HG03108 (cell line): ENCODE results near the gene CLC.
"Not testable (repeated sequence)": the region's sequence is repeated elsewhere in the genome, so short reads cannot be mapped to it uniquely, and the experiment has no call there.

Experiments
- ATAC-seq: cut with Tn5 transposase; IDR thresholded peaks from one replicate; pipeline ENCODE4 v1.9.1; 2021; ENCODE audit warnings: moderate library complexity; ENCODE audit not compliant: unreplicated experiment

Gene CLC

GRCh38 chr19:39737891-39738290, at the start of gene CLC:
Gene CLC (minus strand): TSS chr19:39738029. CDS start chr19:39737952, 77 bp downstream.
- no peak for ATAC-seq

DNA sequence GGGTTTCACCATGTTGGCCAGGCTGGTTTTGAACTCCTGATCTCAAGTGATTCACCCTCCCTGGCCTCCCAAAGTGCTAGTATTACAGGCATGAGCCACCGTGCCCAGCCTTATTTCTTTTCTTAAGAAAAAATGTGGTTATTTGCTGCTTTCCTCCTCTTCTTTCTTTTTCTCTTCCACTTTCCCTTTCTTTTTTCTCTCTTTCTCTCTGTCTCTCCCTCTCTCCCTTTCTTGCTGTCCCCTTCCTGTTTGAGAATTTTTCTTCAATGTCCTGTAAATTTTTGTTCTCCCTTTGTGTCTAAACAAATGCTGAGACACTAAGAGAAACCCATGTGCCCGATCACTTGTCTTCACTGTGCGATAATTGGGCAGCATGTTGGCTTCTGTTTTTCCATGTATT, 43.1 kb upstream of the CLC start:
- no peak for ATAC-seq

DNA sequence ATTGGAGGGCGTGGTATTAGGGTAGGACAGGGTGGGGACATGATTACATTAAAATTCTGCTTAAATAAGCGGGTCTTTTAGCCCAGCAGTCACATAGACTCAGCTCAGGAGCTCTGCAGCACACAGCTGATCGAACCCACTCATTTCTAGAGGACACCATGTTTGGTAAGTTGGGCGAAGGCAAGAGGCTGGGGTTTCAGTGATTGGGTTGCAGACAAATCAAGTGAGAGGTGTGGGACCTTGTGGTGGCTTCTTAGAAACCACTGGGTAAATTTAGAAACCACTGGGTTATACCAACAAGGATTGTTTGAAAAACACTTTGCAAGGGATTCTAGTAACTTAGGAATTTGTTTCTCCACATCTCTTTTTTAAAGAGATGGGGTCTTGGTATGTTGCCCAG, 40.9 kb upstream of the CLC start, which contains the start of gene LEUTX:
TSS of gene LEUTX (plus strand) at position 92 of the 400 bp plus-strand sequence. CDS start at position 159, 67 bp downstream.
- no peak for ATAC-seq

- no peak for ATAC-seq
Measured at GRCh38 chr19:39768786-39769185, 31.0 kb upstream of the CLC start.

DNA sequence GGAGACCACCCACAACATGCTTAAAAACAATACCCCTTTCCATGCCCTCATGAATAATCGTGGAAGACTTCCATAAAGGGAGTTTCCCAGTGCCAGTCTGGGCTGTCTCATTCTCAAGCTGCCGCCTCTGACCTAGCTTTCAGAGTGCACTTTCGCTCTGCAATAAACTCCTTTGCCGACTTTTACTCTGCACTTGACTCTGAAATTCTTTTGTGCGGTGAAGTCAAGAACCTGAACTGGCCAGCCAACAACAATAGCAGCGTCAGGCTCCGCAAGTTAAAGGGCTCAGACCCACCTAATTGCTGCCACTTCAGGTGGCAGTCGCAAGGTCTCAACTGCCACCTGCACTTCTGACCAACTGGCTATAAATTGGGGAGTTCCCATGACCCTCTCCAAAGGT, 30.5 kb upstream of the CLC start:
- ATAC-seq: no peak

- no peak for ATAC-seq
Measured at GRCh38 chr19:39765091-39766076, 27.6 kb upstream of the CLC start.

GRCh38 chr19:39761851-39762250, 24.0 kb upstream of the CLC start:
- not testable (repeated sequence) for ATAC-seq

GRCh38 chr19:39759457-39760184, 21.8 kb upstream of the CLC start:
- no peak for ATAC-seq

GRCh38 chr19:39754971-39755370, 17.1 kb upstream of the CLC start:
- ATAC-seq: no peak

DNA sequence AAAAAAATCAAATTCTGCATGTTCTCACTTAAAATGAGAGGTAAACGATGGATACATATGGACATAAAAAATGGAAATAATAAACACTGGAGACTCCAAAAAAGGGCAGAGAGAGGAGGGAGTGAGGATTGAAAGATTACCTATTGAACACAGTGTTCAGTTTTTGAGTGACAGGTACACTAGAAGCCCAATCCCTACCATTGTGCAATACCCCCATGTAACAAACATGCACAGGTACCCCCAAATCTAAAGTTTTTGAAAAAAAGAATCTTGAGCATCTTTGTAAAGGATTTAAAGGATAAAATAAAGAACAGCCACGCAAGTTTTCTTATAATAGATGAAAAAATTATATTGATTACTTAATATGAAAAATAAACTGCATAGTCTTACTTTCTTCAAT, 16.7 kb upstream of the CLC start:
- no peak for ATAC-seq

DNA sequence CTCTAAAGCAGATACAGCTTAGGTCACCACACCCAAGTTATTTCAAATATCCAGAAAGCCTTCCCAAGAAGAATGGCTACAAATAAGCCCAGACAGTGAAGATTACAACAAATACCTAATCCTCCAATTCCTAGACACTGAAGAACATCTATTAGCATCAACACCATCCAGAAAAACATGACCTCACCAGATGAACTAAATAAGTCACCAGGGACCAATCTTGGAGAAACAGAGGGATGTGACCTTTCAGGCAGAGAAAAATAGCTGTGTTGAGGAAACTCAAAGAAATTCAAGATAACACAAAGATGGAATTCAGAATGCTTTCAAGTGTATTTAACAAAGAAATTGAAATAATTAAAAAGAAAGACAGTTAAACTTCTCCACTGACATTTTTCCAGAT, 15.0 kb upstream of the CLC start:
- no peak for ATAC-seq

- ATAC-seq: no peak
Measured at GRCh38 chr19:39752390-39752789, 14.6 kb upstream of the CLC start.

GRCh38 chr19:39749981-39750380, 12.2 kb upstream of the CLC start:
- ATAC-seq: no peak

DNA sequence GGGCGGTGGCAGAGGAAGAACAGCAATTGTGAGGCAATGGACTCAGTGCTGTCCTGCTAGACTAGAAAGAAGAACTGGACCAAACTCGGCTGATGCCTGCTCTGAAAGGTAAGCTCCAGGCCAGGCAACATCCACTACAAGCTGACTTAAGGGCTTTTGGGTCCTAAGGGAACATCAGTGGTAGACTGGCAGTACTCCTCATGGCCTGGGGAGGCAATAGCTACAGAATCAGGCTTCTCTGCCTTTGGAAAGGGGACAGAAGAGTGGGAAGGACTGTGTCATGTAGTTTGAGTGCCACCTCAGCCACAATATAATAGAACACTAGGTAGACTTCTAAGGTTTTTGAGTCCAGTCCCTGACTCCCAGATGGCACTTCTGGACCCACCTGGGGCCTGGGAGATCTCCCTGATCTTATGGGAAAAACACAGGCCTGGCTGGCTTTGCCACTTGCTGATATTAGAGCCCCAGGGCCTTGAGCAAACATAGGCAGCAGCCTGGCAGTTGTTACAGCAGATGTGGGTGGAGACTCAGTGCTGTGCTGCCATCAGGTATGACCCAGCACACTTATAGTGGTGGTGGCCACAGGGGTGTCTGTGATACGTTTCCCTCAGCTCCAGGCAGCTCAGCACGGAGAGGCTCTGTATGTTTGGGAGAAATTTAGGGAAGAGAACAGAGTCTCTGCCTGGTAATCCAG, 9.2 kb upstream of the CLC start:
- no peak for ATAC-seq

DNA sequence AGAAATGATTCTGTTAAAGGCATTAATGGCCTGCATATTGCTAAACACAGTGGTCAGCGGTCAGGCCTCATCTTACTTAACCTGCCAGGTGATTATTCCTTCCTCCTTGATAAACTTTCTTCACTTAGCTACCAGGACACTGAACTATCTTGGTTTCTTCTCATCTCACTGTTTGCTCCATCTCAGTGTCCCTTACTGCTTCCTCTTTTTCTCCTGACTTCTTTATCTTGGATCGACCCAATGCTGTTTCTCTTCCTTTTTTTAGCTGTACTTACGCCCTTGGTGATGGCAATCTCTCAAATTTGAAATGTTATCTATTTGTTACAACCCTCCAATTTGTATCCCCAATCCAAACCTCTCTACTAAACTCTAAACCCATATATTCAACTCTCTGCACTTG, 7.8 kb upstream of the CLC start:
- no peak for ATAC-seq

GRCh38 chr19:39740395-39740794, 2.6 kb upstream of the CLC start:
- no peak for ATAC-seq

- no peak for ATAC-seq
Measured at GRCh38 chr19:39738814-39739213, 985 bp upstream of the CLC start.

DNA sequence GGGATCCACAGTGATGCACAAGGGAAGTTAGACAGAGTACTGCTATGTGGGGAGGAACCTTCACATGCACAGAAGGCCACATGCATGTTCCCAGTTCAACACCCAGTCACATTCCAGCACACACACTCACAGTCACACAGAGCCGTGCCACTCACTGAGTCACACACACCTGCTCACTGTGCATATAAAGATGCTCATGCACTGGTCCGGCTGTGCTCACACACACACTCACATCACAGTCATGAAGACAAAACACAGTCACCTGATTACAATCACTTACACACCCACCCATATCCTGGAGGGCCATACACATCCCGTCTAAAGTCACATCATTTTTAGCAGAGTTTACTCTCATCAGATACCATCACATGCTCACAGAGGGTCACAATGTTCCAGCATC, 478 bp downstream of the CLC start:
- no peak for ATAC-seq

DNA sequence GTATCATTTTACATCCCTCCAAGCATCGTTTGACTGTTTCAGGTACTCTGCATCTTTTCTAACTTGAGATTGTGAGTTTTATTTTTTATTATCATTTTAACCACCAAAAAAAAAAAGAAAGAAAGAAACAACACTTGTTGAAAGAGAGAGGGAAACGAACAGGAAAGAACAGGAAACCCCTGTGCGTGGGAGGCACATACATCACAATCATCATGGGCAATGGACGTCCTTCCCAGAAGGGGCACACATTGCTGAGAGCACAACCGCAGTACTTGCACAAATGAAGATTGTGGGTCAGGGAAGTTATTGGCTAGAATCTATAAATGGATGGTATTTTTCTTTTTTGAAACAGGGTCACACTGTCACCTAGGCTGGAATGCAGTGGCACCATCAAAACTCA, 1.7 kb downstream of the CLC start:
- no peak for ATAC-seq

- ATAC-seq: no peak
Measured at GRCh38 chr19:39735688-39736087, 2.1 kb downstream of the CLC start.

GRCh38 chr19:39733841-39734240, 4.0 kb downstream of the CLC start:
- no peak for ATAC-seq
